ENCODE data around the gene CEP104. TPM values are rescaled to one million over a fixed set of nuclear protein-coding genes. Genes with fewer than 3 reads are reported as not detected.

The CEP104 gene
- total and polyA plus RNA-seq, 9 of the 15 experiments (the other 6 are each of a cell fraction or from before 2014, with no cell fraction given), result 11.2 to 63.4 (median 42.6) TPM

DNA sequence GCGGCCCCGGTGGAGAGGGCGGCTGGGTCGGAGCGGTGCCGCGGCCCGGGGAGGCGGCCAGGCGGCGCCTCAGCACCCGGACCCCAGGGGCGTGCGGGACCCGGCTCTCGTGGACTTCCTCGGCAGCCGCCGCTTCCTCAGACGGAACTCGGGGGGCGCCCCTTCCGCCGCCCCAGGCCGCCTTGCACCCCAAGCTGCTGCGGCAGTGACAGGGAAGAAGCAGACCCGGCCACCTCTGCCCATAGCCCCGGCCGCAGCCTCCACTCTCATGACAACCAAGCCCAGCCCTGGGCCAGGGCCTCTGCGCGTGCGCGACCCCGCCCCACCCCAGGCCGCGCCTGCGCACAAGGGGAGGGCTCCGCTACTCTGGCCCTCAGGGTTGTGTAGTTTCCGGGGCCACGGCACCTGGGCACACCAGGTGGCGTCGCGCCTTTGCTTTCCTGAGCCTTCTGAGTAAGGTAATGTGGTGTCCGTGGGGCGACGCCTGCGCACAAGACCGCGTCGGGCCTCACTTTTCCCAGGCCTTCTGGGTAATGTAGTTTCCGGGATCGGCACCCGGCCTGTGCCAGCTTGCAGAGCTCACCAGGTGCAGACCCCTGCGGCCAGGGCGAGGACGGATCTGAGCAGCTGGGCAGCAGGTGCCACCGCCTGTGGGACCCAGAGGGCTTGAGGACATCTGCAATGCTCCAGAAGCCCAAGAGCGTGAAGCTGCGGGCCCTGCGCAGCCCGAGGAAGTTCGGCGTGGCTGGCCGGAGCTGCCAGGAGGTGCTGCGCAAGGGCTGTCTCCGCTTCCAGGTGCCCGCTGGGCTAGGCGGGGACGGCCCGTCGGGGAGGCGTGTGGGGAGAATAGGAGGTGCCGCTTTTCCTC lies at the start of gene CEP104, which contains the start of gene DFFB (continued):
- TF ChIP-seq, protein P1, sequence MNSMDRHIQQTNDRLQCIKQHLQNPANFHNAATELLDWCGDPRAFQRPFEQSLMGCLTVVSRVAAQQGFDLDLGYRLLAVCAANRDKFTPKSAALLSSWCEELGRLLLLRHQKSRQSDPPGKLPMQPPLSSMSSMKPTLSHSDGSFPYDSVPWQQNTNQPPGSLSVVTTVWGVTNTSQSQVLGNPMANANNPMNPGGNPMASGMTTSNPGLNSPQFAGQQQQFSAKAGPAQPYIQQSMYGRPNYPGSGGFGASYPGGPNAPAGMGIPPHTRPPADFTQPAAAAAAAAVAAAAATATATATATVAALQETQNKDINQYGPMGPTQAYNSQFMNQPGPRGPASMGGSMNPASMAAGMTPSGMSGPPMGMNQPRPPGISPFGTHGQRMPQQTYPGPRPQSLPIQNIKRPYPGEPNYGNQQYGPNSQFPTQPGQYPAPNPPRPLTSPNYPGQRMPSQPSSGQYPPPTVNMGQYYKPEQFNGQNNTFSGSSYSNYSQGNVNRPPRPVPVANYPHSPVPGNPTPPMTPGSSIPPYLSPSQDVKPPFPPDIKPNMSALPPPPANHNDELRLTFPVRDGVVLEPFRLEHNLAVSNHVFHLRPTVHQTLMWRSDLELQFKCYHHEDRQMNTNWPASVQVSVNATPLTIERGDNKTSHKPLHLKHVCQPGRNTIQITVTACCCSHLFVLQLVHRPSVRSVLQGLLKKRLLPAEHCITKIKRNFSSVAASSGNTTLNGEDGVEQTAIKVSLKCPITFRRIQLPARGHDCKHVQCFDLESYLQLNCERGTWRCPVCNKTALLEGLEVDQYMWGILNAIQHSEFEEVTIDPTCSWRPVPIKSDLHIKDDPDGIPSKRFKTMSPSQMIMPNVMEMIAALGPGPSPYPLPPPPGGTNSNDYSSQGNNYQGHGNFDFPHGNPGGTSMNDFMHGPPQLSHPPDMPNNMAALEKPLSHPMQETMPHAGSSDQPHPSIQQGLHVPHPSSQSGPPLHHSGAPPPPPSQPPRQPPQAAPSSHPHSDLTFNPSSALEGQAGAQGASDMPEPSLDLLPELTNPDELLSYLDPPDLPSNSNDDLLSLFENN (IDR thresholded peaks at IDR 0.05; ENCODE audit: low read depth in 2 of 2, low read length in 2 of 2), result no peak
- TF ChIP-seq FOSL1 (tag; conservative IDR thresholded peaks at IDR 0.05) (no peak), HNRNPL (IDR thresholded peaks at IDR 0.05; ENCODE audit: low read depth, low read length) (peak; percentile 90), HMGN3 (IDR thresholded peaks at IDR 0.05; ENCODE audit: borderline replicate concordance, extremely low read depth, insufficient read length, low read depth, low read length) (peak; percentile 80), SIRT6 (IDR thresholded peaks at IDR 0.05; ENCODE audit: low read depth, low read length) (no peak), FOXK1 (CRISPR knock-in tag; IDR thresholded peaks at IDR 0.05; ENCODE audit: borderline replicate concordance) (peak; percentile 83; the same call in 1 of the 2 replicates), GABPB2 (CRISPR knock-in tag; conservative IDR thresholded peaks at IDR 0.05) (no peak), NBN (IDR thresholded peaks at IDR 0.05; ENCODE audit: low read depth) (no peak), PHF8 (IDR thresholded peaks at IDR 0.05; ENCODE audit: borderline replicate concordance, low read length) (peak; percentile 79; the same call in 1 of the 2 replicates), CREB1 (IDR thresholded peaks at IDR 0.05) (peak; percentile 92), CREB1 (CRISPR knock-in tag; IDR thresholded peaks at IDR 0.05) (peak; percentile 94), SRSF7 (optimal IDR thresholded peaks at IDR 0.05; ENCODE audit: low read depth, low read length) (no peak), TCF3 (CRISPR knock-in tag; IDR thresholded peaks at IDR 0.05) (no peak), BCL6 (CRISPR knock-in tag; IDR thresholded peaks at IDR 0.05) (no peak), ZNF436 (CRISPR knock-in tag; IDR thresholded peaks at IDR 0.05) (no peak; the same call in 1 of the 2 replicates), TCFL5 (CRISPR knock-in tag; conservative IDR thresholded peaks at IDR 0.05) (no peak), LCOR (CRISPR knock-in tag; IDR thresholded peaks at IDR 0.05) (no peak; the same call in 1 of the 2 replicates), ZBED1 (IDR thresholded peaks at IDR 0.05) (peak; percentile 55; the same call in 1 of the 2 replicates), GTF2F1 (IDR thresholded peaks at IDR 0.05; ENCODE audit: low read depth, low read length) (no peak; the same call in 1 of the 2 replicates), MEIS2 (IDR thresholded peaks at IDR 0.05; ENCODE audit: partially characterized antibody) (peak; percentile 99), ZEB2 (IDR thresholded peaks at IDR 0.05) (peak; percentile 99), POLR2B (IDR thresholded peaks at IDR 0.05; ENCODE audit: low read depth, partially characterized antibody) (peak; percentile 95), ZNF134 (CRISPR knock-in tag; conservative IDR thresholded peaks at IDR 0.05) (no peak)
- TF ChIP-seq, protein P2, sequence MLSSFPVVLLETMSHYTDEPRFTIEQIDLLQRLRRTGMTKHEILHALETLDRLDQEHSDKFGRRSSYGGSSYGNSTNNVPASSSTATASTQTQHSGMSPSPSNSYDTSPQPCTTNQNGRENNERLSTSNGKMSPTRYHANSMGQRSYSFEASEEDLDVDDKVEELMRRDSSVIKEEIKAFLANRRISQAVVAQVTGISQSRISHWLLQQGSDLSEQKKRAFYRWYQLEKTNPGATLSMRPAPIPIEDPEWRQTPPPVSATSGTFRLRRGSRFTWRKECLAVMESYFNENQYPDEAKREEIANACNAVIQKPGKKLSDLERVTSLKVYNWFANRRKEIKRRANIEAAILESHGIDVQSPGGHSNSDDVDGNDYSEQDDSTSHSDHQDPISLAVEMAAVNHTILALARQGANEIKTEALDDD (IDR thresholded peaks at IDR 0.05), result no peak
- TF ChIP-seq, protein P3, sequence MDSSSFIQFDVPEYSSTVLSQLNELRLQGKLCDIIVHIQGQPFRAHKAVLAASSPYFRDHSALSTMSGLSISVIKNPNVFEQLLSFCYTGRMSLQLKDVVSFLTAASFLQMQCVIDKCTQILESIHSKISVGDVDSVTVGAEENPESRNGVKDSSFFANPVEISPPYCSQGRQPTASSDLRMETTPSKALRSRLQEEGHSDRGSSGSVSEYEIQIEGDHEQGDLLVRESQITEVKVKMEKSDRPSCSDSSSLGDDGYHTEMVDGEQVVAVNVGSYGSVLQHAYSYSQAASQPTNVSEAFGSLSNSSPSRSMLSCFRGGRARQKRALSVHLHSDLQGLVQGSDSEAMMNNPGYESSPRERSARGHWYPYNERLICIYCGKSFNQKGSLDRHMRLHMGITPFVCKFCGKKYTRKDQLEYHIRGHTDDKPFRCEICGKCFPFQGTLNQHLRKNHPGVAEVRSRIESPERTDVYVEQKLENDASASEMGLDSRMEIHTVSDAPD (CRISPR knock-in tag; IDR thresholded peaks at IDR 0.05), result no peak
